IMR-90 (cell line): ENCODE results near the gene KRR1.

ENCODE experiments used
- CEBPB ChIP-seq: IDR thresholded peaks from 2 replicates; pipeline ENCODE4 v1.6.1; 2012; ENCODE audit warnings: low read depth, low read length, improper control_type of control experiment
- CTCF ChIP-seq: conservative IDR thresholded peaks from 2 replicates; pipeline ENCODE4 v1.5.1; 2012; ENCODE audit warnings: mild to moderate bottlenecking, low read depth, low read length, improper control_type of control experiment
- MAZ ChIP-seq: IDR thresholded peaks from 2 replicates; pipeline ENCODE4 v1.6.1; 2012; ENCODE audit warnings: low read depth, mild to moderate bottlenecking, low read length, improper control_type of control experiment, moderate library complexity, borderline replicate concordance
- MXI1 ChIP-seq: IDR thresholded peaks from 2 replicates; pipeline ENCODE4 v1.6.1; 2012; ENCODE audit warnings: low read depth, mild to moderate bottlenecking, low read length, moderate library complexity, borderline replicate concordance
- NFE2L2 ChIP-seq: fragments of 150-350 bp; IDR thresholded peaks from 2 replicates; pipeline ENCODE4 v1.6.1; 2016; ENCODE audit warnings: low read depth, mild to moderate bottlenecking, low read length
- POLR2A ChIP-seq: IDR thresholded peaks from 2 replicates; pipeline ENCODE4 v1.6.1; 2012; ENCODE audit warnings: mild to moderate bottlenecking, low read depth, low read length
- RAD21 ChIP-seq: IDR thresholded peaks from 2 replicates; pipeline ENCODE4 v1.6.1; 2012; ENCODE audit warnings: low read length, improper control_type of control experiment
- SMC3 ChIP-seq: fragments of 150-350 bp; IDR thresholded peaks from 2 replicates; pipeline ENCODE4 v1.6.1; 2016; ENCODE audit warnings: low read depth, mild to moderate bottlenecking, antibody characterized with exemption, low read length, moderate library complexity

GRCh38 chr12:75480469-75480949, 30.9 kb downstream of the KRR1 start, which contains the start of gene GLIPR1:
- TF ChIP-seq CTCF (no peak), POLR2A (peak; percentile 98), MAZ (peak; percentile 47; the same call in 1 of the 2 replicates), RAD21 (peak; percentile 24; the same call in 1 of the 2 replicates), SMC3 (no peak), NFE2L2 (peak; percentile 66; the same call in 1 of the 2 replicates), MXI1 (peak; percentile 83), CEBPB (peak; percentile 97)
